ENCODE data around the gene CCDC158.
A peak's percentile ranks its signal among the peaks of the same experiment; 100 is the strongest.
"Not testable (repeated sequence)": the region's sequence is repeated elsewhere in the genome, so short reads cannot be mapped to it uniquely, and the experiment has no call there.

The CCDC158 gene

GRCh38 chr4:76434901-76435527 is 14.1 kb upstream of the CCDC158 start, which contains the start of gene SHROOM3:
Gene SHROOM3 (plus strand): TSS chr4:76435229. CDS start chr4:76436053, 824 bp downstream.
- Histone ChIP-seq H3K36me3 (ENCODE audit: control insufficient read depth, insufficient read depth, low read length) (no peaks in the 10 kb centered on the region), H3K4me3 (ENCODE audit: insufficient read depth, low read depth, low read length, poor library complexity, severe bottlenecking) (no peak within 1 kb of the TSS), H3K27me3 (replicated peaks; ENCODE audit: control insufficient read depth, insufficient read depth, low read length, poor library complexity, severe bottlenecking) (no peaks in the 10 kb centered on the region), H3K27ac (ENCODE audit: insufficient read depth, low read length, poor library complexity, severe bottlenecking) (no peak within 1 kb of the TSS), H3K4me1 (ENCODE audit: control insufficient read depth, insufficient read depth, low read length, poor library complexity, severe bottlenecking) (no peaks in the 10 kb centered on the region), H3K9me3 (ENCODE audit: control insufficient read depth, low read length) (no peaks in the 10 kb centered on the region)
- no peak for DNase-seq

DNA sequence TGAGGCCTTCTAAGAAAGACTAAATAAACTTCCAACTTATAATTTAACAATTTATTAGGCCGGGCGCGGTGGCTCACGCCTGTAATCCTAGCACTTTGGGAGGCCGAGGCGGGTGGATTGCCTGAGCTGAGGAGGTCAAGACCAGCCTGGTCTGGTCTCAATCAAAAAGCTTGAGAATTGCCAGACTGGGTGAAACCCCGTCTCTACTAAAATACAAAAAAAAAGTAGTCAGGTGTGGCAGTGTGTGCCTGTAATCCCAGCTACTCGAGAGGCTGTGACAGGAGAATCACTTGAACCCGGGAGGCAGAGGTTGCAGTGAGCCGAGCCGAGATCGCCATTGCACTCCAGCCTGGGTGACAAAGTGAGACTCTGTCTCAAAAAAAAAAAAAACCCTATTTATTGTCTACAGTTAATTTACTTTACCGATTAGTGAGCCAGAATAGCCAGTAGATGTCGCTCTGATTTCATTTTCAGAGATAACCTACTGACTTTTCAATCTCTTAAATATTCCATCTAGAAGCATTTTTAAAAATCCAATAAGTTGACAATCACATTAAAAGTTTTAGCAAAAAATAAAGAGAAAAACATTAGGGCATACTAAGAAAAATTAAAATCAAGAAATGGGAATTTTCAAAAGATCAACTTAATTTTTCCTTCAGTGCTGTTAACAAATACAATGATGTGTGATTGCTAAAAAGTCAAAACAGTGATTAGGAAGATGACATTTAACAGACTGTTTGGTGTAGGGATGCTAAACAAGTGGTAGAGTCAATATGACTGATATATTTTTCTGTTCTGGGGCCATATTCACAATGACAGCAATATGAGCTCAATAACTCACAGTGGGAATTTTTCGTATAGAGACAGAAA is 9.8 kb upstream of the CCDC158 start:
- Histone ChIP-seq H3K4me3 (ENCODE audit: insufficient read depth, low read depth, low read length, poor library complexity, severe bottlenecking) (no peak overlapping the region), H3K27ac (ENCODE audit: insufficient read depth, low read length, poor library complexity, severe bottlenecking) (no peak overlapping the region), H3K9me3 (ENCODE audit: control insufficient read depth, low read length) (no peaks in the 10 kb centered on the region), H3K27me3 (replicated peaks; ENCODE audit: control insufficient read depth, insufficient read depth, low read length, poor library complexity, severe bottlenecking) (no peaks in the 10 kb centered on the region), H3K4me1 (ENCODE audit: control insufficient read depth, insufficient read depth, low read length, poor library complexity, severe bottlenecking) (no peaks in the 10 kb centered on the region), H3K36me3 (ENCODE audit: control insufficient read depth, insufficient read depth, low read length) (no peaks in the 10 kb centered on the region)
- no peak for DNase-seq

GRCh38 chr4:76429636-76430035 is 8.7 kb upstream of the CCDC158 start:
- Histone ChIP-seq H3K36me3 (ENCODE audit: control insufficient read depth, insufficient read depth, low read length) (no peaks in the 10 kb centered on the region), H3K9me3 (ENCODE audit: control insufficient read depth, low read length) (no peaks in the 10 kb centered on the region), H3K4me1 (ENCODE audit: control insufficient read depth, insufficient read depth, low read length, poor library complexity, severe bottlenecking) (no peaks in the 10 kb centered on the region), H3K27ac (ENCODE audit: insufficient read depth, low read length, poor library complexity, severe bottlenecking) (no peak overlapping the region), H3K27me3 (replicated peaks; ENCODE audit: control insufficient read depth, insufficient read depth, low read length, poor library complexity, severe bottlenecking) (no peaks in the 10 kb centered on the region), H3K4me3 (ENCODE audit: insufficient read depth, low read depth, low read length, poor library complexity, severe bottlenecking) (no peak overlapping the region)
- DNase-seq: no peak

DNA sequence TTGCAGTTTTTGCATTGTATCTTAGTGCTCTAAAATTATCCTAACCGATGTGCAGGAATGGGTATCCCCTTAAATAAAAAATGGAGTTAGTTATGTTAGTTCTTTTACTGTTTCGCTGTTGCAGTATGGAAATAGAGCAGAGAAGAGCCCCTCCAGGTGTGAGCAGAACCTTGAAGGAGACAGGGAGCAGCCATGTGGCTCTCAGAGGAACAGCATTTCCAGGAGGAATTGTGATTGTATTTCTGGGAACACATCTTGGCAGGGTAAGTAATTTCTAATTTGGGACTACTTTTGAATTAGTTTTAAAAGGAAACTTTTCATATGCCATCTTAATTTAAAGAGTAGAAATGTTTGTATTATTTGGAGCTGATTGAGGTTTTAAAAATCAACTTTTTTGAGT is 5.3 kb upstream of the CCDC158 start:
- Histone ChIP-seq H3K9me3 (ENCODE audit: control insufficient read depth, low read length) (no peaks in the 10 kb centered on the region), H3K27me3 (replicated peaks; ENCODE audit: control insufficient read depth, insufficient read depth, low read length, poor library complexity, severe bottlenecking) (peaks cover 2% of the 10 kb centered on the region), H3K36me3 (ENCODE audit: control insufficient read depth, insufficient read depth, low read length) (no peaks in the 10 kb centered on the region), H3K4me1 (ENCODE audit: control insufficient read depth, insufficient read depth, low read length, poor library complexity, severe bottlenecking) (peaks cover 1% of the 10 kb centered on the region), H3K27ac (ENCODE audit: insufficient read depth, low read length, poor library complexity, severe bottlenecking) (no peak overlapping the region), H3K4me3 (ENCODE audit: insufficient read depth, low read depth, low read length, poor library complexity, severe bottlenecking) (no peak overlapping the region)
- DNase-seq: no peak

GRCh38 chr4:76423159-76423558 is 2.2 kb upstream of the CCDC158 start:
- H3K4me1 ChIP-seq (ENCODE audit: control insufficient read depth, insufficient read depth, low read length, poor library complexity, severe bottlenecking); H3K4me3 ChIP-seq (ENCODE audit: insufficient read depth, low read depth, low read length, poor library complexity, severe bottlenecking); H3K9me3 ChIP-seq (ENCODE audit: control insufficient read depth, low read length); H3K36me3 ChIP-seq (ENCODE audit: control insufficient read depth, insufficient read depth, low read length); H3K27ac ChIP-seq (ENCODE audit: insufficient read depth, low read length, poor library complexity, severe bottlenecking); DNase-seq; H3K27me3 ChIP-seq (replicated peaks; ENCODE audit: control insufficient read depth, insufficient read depth, low read length, poor library complexity, severe bottlenecking): not testable (repeated sequence)

- Histone ChIP-seq H3K27me3 (replicated peaks; ENCODE audit: control insufficient read depth, insufficient read depth, low read length, poor library complexity, severe bottlenecking) (peaks cover 8% of the 10 kb centered on the region), H3K4me3 (ENCODE audit: insufficient read depth, low read depth, low read length, poor library complexity, severe bottlenecking) (peak overlapping the region; percentile 48), H3K27ac (ENCODE audit: insufficient read depth, low read length, poor library complexity, severe bottlenecking) (no peak overlapping the region), H3K4me1 (ENCODE audit: control insufficient read depth, insufficient read depth, low read length, poor library complexity, severe bottlenecking) (peaks cover 3% of the 10 kb centered on the region), H3K9me3 (ENCODE audit: control insufficient read depth, low read length) (no peaks in the 10 kb centered on the region), H3K36me3 (ENCODE audit: control insufficient read depth, insufficient read depth, low read length) (no peaks in the 10 kb centered on the region)
- no peak for DNase-seq
Measured at GRCh38 chr4:76420188-76420761, 666 bp downstream of the CCDC158 start.

- H3K4me3 ChIP-seq (ENCODE audit: insufficient read depth, low read depth, low read length, poor library complexity, severe bottlenecking): no peak overlapping the region
- no peak overlapping the region for H3K27ac ChIP-seq (ENCODE audit: insufficient read depth, low read length, poor library complexity, severe bottlenecking)
- DNase-seq: no peak
- no peaks in the 10 kb centered on the region for H3K27me3 ChIP-seq (replicated peaks; ENCODE audit: control insufficient read depth, insufficient read depth, low read length, poor library complexity, severe bottlenecking)
- H3K9me3 ChIP-seq (ENCODE audit: control insufficient read depth, low read length): no peaks in the 10 kb centered on the region
- no peaks in the 10 kb centered on the region for H3K36me3 ChIP-seq (ENCODE audit: control insufficient read depth, insufficient read depth, low read length)
- H3K4me1 ChIP-seq (ENCODE audit: control insufficient read depth, insufficient read depth, low read length, poor library complexity, severe bottlenecking): no peaks in the 10 kb centered on the region
Measured at GRCh38 chr4:76410636-76411035, 10.3 kb downstream of the CCDC158 start.

- no peak for DNase-seq
- no peak overlapping the region for H3K4me3 ChIP-seq (ENCODE audit: insufficient read depth, low read depth, low read length, poor library complexity, severe bottlenecking)
- H3K4me1 ChIP-seq (ENCODE audit: control insufficient read depth, insufficient read depth, low read length, poor library complexity, severe bottlenecking): no peaks in the 10 kb centered on the region
- no peaks in the 10 kb centered on the region for H3K36me3 ChIP-seq (ENCODE audit: control insufficient read depth, insufficient read depth, low read length)
- no peaks in the 10 kb centered on the region for H3K9me3 ChIP-seq (ENCODE audit: control insufficient read depth, low read length)
- H3K27me3 ChIP-seq (replicated peaks; ENCODE audit: control insufficient read depth, insufficient read depth, low read length, poor library complexity, severe bottlenecking): no peaks in the 10 kb centered on the region
- no peak overlapping the region for H3K27ac ChIP-seq (ENCODE audit: insufficient read depth, low read length, poor library complexity, severe bottlenecking)
Measured at GRCh38 chr4:76407440-76408119, 13.4 kb downstream of the CCDC158 start.

DNA sequence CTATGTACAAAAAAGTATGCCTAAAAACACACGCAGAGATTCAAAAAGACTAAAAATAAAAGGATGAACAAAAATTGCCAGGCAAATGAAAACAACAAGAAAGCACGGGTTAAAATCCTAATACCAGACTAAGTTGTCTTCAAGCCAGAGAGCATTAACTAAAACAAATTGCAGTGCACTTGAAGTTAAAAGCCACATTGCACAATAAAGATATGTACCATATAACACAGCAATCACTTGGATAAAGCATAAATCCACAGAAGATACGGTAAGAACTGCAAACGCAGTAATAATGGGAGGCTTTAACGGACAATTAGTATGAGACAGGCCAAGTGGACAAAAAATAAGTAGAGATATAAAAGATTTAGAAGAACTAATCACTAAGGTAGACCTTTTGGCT is 14.9 kb downstream of the CCDC158 start:
- Histone ChIP-seq H3K4me1 (ENCODE audit: control insufficient read depth, insufficient read depth, low read length, poor library complexity, severe bottlenecking) (no peaks in the 10 kb centered on the region), H3K9me3 (ENCODE audit: control insufficient read depth, low read length) (no peaks in the 10 kb centered on the region), H3K4me3 (ENCODE audit: insufficient read depth, low read depth, low read length, poor library complexity, severe bottlenecking) (no peak overlapping the region), H3K27ac (ENCODE audit: insufficient read depth, low read length, poor library complexity, severe bottlenecking) (no peak overlapping the region), H3K36me3 (ENCODE audit: control insufficient read depth, insufficient read depth, low read length) (no peaks in the 10 kb centered on the region), H3K27me3 (replicated peaks; ENCODE audit: control insufficient read depth, insufficient read depth, low read length, poor library complexity, severe bottlenecking) (no peaks in the 10 kb centered on the region)
- no peak for DNase-seq
